ENCODE measurements around the gene L1TD1.
"Not testable (repeated sequence)": the region's sequence is repeated elsewhere in the genome, so short reads cannot be mapped to it uniquely, and the experiment has no call there.

The L1TD1 gene

DNA sequence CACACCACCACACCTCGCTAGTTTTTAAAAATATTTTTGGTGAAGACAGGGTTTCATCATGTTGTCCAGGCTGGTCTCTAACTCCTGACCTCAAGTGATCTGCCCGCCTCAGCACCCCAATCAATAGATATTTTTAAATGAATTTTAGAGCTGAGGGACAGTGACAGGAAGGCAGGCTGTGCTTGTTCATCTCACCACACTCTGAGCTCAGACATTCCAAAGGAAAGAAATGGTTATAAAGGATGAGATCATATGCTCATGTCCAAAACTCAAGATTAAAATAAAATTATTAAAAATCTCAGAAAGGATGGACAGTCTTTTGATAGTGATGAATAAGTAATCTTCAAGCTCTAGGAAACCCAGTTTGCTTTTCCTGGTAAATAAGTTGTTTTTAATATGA, 40.9 kb downstream of the L1TD1 start:
- no peak for DNase-seq

DNA sequence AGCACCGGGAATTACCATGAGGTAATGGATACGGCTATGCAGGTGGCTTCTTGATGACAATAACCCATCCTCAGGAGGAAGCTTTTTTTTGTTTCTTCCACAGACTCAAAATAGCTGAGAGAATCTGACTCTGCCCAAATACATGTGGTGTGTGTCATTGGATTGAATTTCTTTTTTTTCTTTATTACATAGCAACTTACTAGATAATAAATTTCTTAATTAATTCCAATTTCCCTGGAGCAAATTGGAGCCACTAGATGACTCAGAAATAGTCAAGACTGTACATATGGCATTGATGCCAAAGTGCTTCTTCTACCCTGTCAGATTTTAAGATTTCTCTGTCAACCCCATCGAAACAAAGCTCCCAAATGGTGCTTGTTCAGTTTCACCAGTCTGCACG, 42.7 kb downstream of the L1TD1 start:
- no peak for DNase-seq

DNA sequence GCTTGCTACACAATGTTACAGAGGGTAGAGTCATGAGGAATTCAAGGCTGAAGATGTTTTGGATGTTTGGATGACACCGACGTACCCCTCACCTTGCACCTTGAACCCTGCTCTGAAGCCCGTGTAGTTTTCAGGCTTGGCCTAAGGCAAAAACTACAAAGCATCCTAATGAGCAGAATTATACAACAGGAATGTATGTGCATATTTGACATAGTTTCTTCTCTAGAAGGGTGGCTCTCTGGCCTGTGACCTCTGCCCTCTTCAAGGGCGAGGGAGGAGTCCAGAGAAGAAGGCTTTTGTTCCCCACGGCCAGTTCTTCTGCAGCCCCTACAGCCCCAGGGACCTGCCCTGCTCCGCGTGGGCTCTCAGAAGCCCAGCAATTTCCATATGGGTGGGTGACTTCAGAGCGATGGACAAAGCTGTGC, 43.3 kb downstream of the L1TD1 start:
- DNase-seq = no peak

DNA sequence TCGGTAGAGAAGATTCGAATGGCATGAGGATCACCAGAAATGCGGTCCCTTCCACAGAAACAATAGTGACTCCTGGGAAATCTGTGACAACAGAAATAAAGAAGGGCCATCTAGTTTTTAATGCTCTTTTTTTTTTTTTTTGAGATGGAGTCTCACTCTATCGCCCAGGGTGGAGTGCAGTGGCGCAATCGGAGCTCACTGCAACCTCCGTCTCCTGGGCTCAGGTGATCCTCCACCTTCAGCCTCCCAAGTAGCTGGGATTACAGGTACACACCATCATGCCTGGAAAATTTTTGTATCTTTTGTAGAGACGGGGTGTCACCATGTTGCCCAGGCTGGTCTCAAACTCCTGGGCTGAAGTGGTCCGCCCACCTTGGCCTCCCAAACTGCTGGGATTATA, 43.9 kb downstream of the L1TD1 start:
- DNase-seq = no peak

DNA sequence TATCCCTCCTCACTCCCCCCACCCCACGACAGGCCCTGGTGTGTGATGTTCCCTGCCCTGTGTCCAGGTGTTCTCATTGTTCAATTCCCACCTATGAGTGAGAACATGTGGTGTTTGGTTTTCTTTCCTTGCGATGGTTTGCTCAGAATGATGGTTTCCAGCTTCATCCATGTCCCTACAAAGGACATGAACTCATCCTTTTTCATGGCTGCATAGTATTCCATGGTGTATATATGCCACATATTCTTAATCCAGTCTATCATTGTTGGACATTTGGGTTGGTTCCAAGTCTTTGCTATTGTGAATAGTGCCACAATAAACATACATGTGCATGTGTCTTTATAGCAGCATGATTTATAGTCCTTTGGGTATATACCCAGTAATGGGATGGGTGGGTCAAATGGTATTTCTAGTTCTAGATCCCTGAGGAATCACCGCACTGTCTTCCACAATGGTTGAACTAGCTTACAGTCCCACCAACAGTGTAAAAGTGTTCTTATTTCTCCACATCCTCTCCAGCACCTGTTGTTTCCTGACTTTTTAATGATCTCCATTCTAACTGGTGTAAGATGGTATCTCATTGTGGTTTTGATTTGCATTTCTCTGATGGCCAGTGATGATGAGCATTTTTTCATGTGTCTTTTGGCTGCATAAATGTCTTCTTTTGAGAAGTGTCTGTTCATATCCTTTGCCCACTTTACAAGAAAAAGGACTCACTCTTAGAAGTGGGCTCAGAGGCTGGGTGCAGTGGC, 45.2 kb downstream of the L1TD1 start:
- not testable (repeated sequence) for DNase-seq

DNA sequence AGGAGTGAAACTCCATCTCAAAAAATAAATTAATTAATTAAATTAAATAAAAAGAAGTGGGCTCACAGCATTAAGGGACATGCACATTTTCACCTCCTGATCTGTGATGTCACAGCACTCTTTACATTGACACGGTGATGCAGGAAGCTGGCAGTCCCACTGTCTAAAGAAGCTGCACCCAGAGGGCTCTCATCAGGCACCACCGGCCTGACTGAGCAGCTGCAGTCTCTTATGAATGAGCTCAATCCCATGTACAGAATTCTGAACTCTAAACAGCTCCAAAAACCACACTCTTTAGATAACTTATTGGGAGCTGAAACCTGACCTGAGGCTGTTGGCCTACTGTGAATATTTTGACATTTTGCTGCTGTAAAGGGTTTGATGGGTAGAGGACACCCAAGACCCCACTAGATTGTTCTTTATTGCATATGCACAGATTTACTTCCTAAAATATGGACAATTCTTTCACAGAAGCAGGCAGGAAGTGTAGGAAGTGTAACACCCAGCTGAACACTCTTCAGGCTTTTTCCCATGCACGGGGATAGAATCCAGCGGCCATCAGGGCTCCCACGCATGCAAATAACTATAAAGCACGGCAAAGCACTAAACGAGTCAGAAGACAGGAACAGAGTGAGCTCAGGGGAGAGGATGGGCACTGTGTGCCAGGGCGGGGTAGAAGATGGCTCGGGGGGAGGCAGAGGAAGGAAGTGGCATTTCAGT, 46.2 kb downstream of the L1TD1 start:
- DNase-seq = no peak

DNA sequence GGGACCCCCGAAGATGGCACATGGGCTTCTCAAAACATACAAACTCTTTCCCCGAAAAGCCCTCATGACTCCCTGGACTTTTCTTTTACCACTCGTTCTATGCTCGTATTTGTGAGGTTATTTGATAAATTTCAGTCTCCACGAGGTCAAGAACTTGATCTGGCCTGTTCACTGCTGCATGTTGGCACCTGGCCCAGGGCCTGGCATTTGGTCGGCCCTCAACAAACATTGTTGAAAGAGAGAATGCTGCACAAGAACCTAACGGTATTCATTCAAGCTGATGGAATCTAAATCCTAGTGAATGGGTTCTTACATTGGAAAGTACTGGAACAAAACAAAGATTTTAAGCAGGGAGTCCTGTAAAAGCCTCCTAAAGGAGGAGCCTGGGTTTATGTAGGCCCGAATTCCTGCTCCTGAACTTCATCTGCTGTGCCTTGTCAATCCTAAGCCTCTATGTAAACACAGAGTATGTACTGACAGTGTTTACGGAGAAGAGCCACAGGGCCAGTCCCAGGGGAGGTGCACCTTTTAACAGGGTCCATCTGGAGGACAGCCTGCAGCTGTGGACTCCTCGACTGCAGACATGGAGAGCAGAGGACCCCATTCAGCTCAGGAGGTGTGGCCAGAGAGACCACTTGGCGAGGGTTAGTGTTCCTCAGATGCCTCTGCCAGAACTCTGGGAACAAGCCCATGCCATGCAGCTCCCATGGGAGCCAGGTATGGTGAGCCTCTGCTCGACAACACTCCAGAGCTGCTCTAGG, 46.9 kb downstream of the L1TD1 start:
- DNase-seq = no peak

DNA sequence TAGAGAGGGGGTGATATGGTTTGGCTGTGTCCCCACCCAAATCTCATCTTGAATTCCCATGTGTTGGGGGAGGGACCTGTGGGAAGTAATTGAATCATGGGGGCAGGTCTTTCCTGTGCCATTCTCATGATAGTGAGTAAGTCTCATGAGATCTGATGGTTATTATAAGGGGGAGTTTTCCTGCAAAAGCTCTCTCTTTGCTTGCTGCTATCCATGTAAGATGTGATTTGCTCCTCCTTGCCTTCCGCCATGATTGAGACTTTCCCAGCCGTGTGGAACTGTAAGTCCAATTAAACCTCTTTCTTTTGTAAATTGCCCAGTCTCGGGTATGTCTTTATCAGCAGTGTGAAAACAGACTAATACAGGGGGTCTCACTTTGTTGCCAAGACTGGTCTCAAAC, 49.7 kb downstream of the L1TD1 start:
- not testable (repeated sequence) for DNase-seq

DNA sequence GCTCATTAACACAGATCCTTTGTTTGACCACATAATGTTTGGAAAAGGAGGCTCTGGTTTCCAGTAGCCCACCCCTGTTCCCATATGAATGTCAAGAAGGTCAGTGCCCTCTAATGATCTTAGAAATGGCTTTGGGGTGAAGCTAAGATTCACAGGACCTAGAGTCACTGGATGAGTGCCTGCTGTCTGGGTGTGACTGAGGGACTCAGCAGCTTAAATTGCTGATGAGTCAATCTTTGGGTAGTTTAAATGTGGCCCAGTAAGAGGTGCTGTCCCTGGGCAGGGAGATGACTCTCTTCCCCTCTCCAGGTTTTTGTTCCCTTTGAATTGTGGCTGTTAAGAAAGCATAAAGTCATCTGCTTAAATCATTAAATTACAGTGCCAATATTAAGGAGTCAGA, 50.6 kb downstream of the L1TD1 start:
- no peak for DNase-seq

DNA sequence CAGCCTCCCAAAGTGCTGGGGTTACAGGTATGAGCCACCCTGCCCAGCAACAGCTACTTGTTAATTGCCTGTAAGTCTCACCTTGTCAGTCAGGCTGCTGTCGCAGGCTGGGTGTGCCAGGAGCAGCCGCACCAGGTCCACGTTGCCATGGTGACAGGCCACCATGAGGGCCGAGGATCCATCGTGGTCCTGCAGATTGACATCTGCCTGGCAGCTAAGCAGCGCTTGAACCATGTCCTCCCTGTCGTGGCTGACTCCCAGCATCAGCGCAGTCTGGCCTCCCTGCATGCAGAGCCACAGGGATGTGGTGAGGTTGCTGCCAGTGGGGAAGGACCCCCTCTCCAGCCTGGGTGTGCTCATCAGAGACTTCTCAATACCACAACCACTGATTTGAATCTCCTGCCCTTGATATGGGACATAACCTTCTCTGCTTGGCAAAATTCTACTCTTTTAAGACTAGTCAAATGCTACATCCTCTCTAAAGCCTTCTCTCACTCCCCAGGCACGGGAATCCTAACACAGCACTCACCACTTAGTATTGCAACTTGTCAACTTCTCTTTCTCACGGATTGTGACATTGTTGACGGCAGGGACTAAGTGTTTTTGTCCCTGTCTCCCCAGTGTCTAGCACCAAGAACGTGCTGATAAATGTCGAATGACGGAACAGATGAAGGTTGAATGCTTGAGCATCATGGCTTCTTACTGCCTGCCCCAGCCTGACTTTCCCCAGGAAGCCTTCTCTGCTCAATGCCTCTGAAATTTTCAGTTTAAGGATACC, 52.9 kb downstream of the L1TD1 start:
- DNase-seq = no peak

DNA sequence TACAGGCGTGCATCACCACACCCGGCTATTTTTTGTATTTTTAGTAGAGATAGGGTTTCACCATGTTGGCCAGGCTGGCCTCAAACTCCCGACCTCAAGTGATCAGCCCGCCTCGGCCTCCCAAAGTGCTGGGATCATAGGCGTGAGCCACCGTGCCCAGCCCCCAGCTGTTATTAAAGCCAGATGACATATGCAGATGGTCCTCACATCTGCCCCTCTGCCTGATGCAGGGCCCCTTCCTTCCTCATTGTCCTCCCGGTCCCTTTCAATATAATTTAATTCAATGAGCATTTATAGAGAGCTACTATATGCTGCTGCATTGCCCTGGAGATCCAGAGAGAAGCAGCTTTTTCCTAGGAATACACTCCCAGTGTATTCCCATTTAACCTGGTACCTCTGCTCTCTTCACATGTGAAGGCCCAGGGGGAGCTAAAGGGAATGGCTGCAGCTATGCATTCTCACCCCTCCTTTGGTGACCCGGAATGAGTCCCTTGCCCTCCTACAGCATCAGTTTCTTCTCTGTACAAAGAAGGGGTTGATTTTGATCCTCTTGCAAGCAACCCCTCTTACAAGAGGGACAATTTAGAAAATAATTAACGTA, 55.6 kb downstream of the L1TD1 start:
- no peak for DNase-seq

DNA sequence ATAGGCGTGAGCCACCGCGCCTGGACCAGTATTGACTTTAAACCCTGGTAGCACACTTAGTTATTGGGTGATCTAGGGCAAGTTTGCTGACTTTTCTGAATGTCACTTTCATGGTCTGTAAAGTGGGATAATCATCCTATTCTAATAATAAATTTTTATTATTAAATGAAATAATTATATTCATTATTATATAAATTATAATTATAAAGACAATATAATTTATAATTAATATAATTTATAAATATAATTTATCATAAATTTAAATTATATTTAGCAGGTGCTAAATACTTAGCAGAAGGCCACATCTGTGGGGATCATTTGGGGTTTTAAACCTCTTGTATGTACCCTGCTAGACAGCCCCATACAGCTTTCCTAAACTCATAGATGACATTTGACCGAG, 64.9 kb downstream of the L1TD1 start:
- no peak for DNase-seq

DNA sequence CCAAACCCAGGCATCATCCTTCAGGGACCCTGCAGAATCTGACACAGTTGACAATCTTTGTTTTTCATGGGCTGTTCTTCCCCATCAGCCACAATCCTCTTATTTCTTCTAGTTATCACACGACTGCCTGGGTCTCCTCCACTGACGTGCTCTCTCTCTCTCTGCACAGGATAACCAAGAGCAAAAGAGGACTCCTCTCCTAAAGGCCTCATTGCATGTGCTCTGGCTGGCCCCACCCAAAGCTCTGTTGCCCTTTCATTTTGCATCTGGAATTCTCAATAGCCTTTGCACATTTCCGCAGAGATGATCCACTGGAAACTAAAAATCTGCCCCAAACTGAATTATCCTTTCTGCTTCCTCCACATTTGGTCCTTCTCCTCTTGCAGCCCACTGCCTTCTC, 66.0 kb downstream of the L1TD1 start:
- DNase-seq = no peak

All from femur (tissue), 1 donor.